H1 (cell line): Measurements from ENCODE around the gene XPO1. TPM values are rescaled to one million over a fixed set of nuclear protein-coding genes. Genes with fewer than 3 reads are reported as not detected.
A peak's percentile ranks its signal among the peaks of the same experiment; 100 is the strongest.

Experiments
- CTCF ChIA-PET: fragments of 300-600 bp; sonication (Branson Sonifier 250); formaldehyde crosslinking; loops from one replicate; lab custom pipeline; 2021; ENCODE audit not compliant: partially characterized antibody; lab: Charles Lee
- POLR2A ChIA-PET: fragments of 300-600 bp; sonication (Branson Sonifier 250); formaldehyde crosslinking; loops from one replicate; lab custom pipeline; 2021; ENCODE audit warnings: inconsistent platforms; ENCODE audit not compliant: partially characterized antibody; lab: Charles Lee
- DNase-seq, 2 experiments: peaks; one replicate each; pipeline versions ENCODE4 v3.0.0 to v3.0.0-alpha.2; 2010 to 2022; ENCODE audit warnings: low spot score in 2 of 2, low read depth in 1 of 2, mixed read lengths in 1 of 2
- FAIRE-seq: peaks from 2 replicates; lab custom pipeline; 2011; peaks lifted over from hg19 to GRCh38; lab: Jason Lieb, UNC
- H2AFZ ChIP-seq: 2 replicates; pipeline ENCODE4 v1.8.1; 2012; ENCODE audit warnings: low read length, inconsistent platforms
- H2AK5ac ChIP-seq: 2 replicates; pipeline ENCODE4 v1.6.1; 2013; ENCODE audit warnings: low read depth, low read length
- H2BK120ac ChIP-seq: replicated peaks from 2 replicates; pipeline ENCODE3; 2013; ENCODE audit warnings: low read depth, low read length, inconsistent platforms
- H2BK12ac ChIP-seq: 2 replicates; pipeline ENCODE4 v1.6.1; 2013; ENCODE audit warnings: low read depth, low read length
- H2BK15ac ChIP-seq: 2 replicates; pipeline ENCODE4 v1.6.1; 2013; ENCODE audit warnings: low read length
- H2BK20ac ChIP-seq: 2 replicates; pipeline ENCODE4 v1.6.1; 2013; ENCODE audit warnings: low read length
- H2BK5ac ChIP-seq: 2 replicates; pipeline ENCODE4 v1.6.1; 2013; ENCODE audit warnings: low read depth, low read length
- H3K14ac ChIP-seq: 2 replicates; pipeline ENCODE4 v1.6.1; 2013; ENCODE audit warnings: inconsistent platforms; ENCODE audit not compliant: insufficient read length
- H3K18ac ChIP-seq: 2 replicates; pipeline ENCODE4 v1.6.1; 2013; ENCODE audit warnings: low read length; ENCODE audit errors: extremely low read depth
- H3K23ac ChIP-seq: 2 replicates; pipeline ENCODE4 v1.6.1; 2013; ENCODE audit warnings: inconsistent platforms; ENCODE audit not compliant: insufficient read length
- H3K23me2 ChIP-seq: 2 replicates; pipeline ENCODE4 v1.6.1; 2013; ENCODE audit warnings: low read depth, low read length
- H3K27ac ChIP-seq: 2 replicates; pipeline ENCODE4 v1.6.1; 2011; ENCODE audit warnings: low read depth, low read length, inconsistent platforms
- H3K27me3 ChIP-seq, 4 experiments: replicated peaks in 1 of 4; 1 replicate in 1 of 4; 2 replicates in 3 of 4; pipeline versions ENCODE4 v1.6.1 to v1.8.1; 2011 to 2013; ENCODE audit warnings: low read length in 3 of 4, mild to moderate bottlenecking in 3 of 4, inconsistent platforms in 2 of 4, mixed read lengths in 2 of 4, moderate library complexity in 1 of 4; ENCODE audit not compliant: control insufficient read depth in 3 of 4, insufficient read depth in 3 of 4; ENCODE audit errors: extremely low read depth in 1 of 4
- H3K36me3 ChIP-seq, 4 experiments: 2 replicates each; pipeline versions ENCODE4 v1.6.1 to v1.8.1; 2011 to 2013; ENCODE audit warnings: mild to moderate bottlenecking in 4 of 4, low read length in 3 of 4, moderate library complexity in 2 of 4, control low read depth in 1 of 4, inconsistent platforms in 1 of 4; ENCODE audit not compliant: insufficient read depth in 4 of 4, control insufficient read depth in 2 of 4
- H3K4ac ChIP-seq: replicated peaks from 2 replicates; pipeline ENCODE3; 2013; ENCODE audit warnings: low read length, low read depth, mixed read lengths, inconsistent platforms; ENCODE audit not compliant: insufficient read length
- H3K4me1 ChIP-seq, 4 experiments: replicated peaks in 1 of 4; 1 replicate in 1 of 4; 2 replicates in 3 of 4; pipeline versions ENCODE4 v1.6.1 to v1.8.1; 2011 to 2013; ENCODE audit warnings: low read length in 3 of 4, inconsistent platforms in 2 of 4, mixed read lengths in 1 of 4; ENCODE audit not compliant: insufficient read depth in 4 of 4, control insufficient read depth in 3 of 4
- H3K4me2 ChIP-seq, 2 experiments: 2 replicates each; pipeline versions ENCODE4 v1.6.1 to v1.8.1; 2011 to 2013; ENCODE audit warnings: low read depth in 2 of 2, low read length in 2 of 2, control low read depth in 1 of 2, inconsistent platforms in 1 of 2, mild to moderate bottlenecking in 1 of 2; ENCODE audit not compliant: insufficient read depth in 1 of 2
- H3K4me3 ChIP-seq, 4 experiments: fragments of 200-600, 300-600 bp in 1 of 4; sonication (generic), shearing (Covaris generic), sonication (Bioruptor Twin) in 1 of 4; 2 replicates each; pipeline versions ENCODE4 v1.5.1 to v1.8.1; 2011 to 2016; ENCODE audit warnings: low read length in 4 of 4, low read depth in 3 of 4, control low read depth in 2 of 4, inconsistent platforms in 2 of 4, mild to moderate bottlenecking in 2 of 4, mixed read lengths in 1 of 4, moderate library complexity in 1 of 4; ENCODE audit not compliant: insufficient read depth in 2 of 4; ENCODE audit errors: extremely low read depth in 1 of 4
- H3K56ac ChIP-seq: replicated peaks from 2 replicates; pipeline ENCODE3; 2013; ENCODE audit warnings: low read depth, mild to moderate bottlenecking, mixed read lengths, low read length, inconsistent platforms; ENCODE audit not compliant: insufficient read length
- H3K79me1 ChIP-seq: 2 replicates; pipeline ENCODE4 v1.6.1; 2013; ENCODE audit warnings: low read depth, low read length, control low read depth
- H3K79me2 ChIP-seq, 2 experiments: 2 replicates each; pipeline versions ENCODE4 v1.6.1 to v1.8.1; 2012 to 2013; ENCODE audit warnings: low read length in 2 of 2, mild to moderate bottlenecking in 2 of 2, inconsistent platforms in 1 of 2; ENCODE audit not compliant: insufficient read depth in 2 of 2, control insufficient read depth in 1 of 2
- H3K9ac ChIP-seq, 4 experiments: replicated peaks in 1 of 4; 1 replicate in 1 of 4; 2 replicates in 3 of 4; pipeline versions ENCODE4 v1.6.1 to v1.8.1; 2011 to 2013; ENCODE audit warnings: low read depth in 3 of 4, low read length in 3 of 4, control low read depth in 2 of 4, mild to moderate bottlenecking in 2 of 4, moderate library complexity in 2 of 4, inconsistent platforms in 1 of 4; ENCODE audit errors: extremely low read depth in 1 of 4
- H3K9me3 ChIP-seq, 2 experiments: 2 replicates each; pipeline versions ENCODE4 v1.6.1 to v1.8.1; 2012 to 2013; ENCODE audit warnings: mild to moderate bottlenecking in 2 of 2, moderate library complexity in 2 of 2, control low read depth in 1 of 2, inconsistent platforms in 1 of 2, low read depth in 1 of 2, low read length in 1 of 2, mixed read lengths in 1 of 2; ENCODE audit not compliant: insufficient read depth in 2 of 2
- H4K20me1 ChIP-seq, 2 experiments: replicated peaks in 1 of 2; 2 replicates each; pipeline versions ENCODE3 to v1.8.1; 2011 to 2013; ENCODE audit warnings: inconsistent platforms in 2 of 2, low read length in 2 of 2, mild to moderate bottlenecking in 1 of 2; ENCODE audit not compliant: insufficient read depth in 2 of 2, control insufficient read depth in 1 of 2
- H4K5ac ChIP-seq: 2 replicates; pipeline ENCODE4 v1.6.1; 2013; ENCODE audit warnings: low read length, low read depth, mixed read lengths, inconsistent platforms; ENCODE audit not compliant: insufficient read length
- H4K8ac ChIP-seq: 2 replicates; pipeline ENCODE4 v1.8.0; 2013; ENCODE audit warnings: mild to moderate bottlenecking, moderate library complexity, low read length, inconsistent platforms; ENCODE audit not compliant: insufficient read depth; ENCODE audit errors: extremely low read depth
- H4K91ac ChIP-seq: replicated peaks from 2 replicates; pipeline ENCODE3; 2013; ENCODE audit warnings: low read length, mixed read lengths, inconsistent platforms; ENCODE audit not compliant: insufficient read length
- ASH2L ChIP-seq: fragments of 200-600, 300-600 bp; sonication (generic); IDR thresholded peaks from one replicate; pipeline ENCODE4 v1.7.1; 2017; ENCODE audit warnings: low read length
- EGR1 ChIP-seq: IDR thresholded peaks from 2 replicates; pipeline ENCODE4 v1.6.1; 2011; ENCODE audit warnings: low read depth, low read length, borderline replicate concordance
- GABPA ChIP-seq: IDR thresholded peaks from 2 replicates; pipeline ENCODE4 v1.6.1; 2011; ENCODE audit warnings: mild to moderate bottlenecking, low read length, moderate library complexity, borderline replicate concordance; ENCODE audit not compliant: insufficient read depth
- RBBP5 ChIP-seq: IDR thresholded peaks from 2 replicates; pipeline ENCODE4 v1.7.1; 2012; ENCODE audit warnings: low read depth, mild to moderate bottlenecking, inconsistent platforms, low read length, moderate library complexity, borderline replicate concordance
- SP4 ChIP-seq: IDR thresholded peaks from 2 replicates; pipeline ENCODE4 v1.6.1; 2012; ENCODE audit warnings: low read length, inconsistent platforms
- WGBS, 2 experiments: shearing (Covaris generic) in 1 of 2; methylation state at CpG; one replicate each; pipeline versions ENCODE4 v1.1.6 to v1.1.7; 2013 to 2015; ENCODE audit warnings: low lambda C conversion rate in 2 of 2, mixed read lengths in 2 of 2, inconsistent platforms in 1 of 2, low coverage in 1 of 2, missing lambda C conversion rate in 1 of 2; ENCODE audit not compliant: insufficient replicate concordance in 2 of 2, insufficient coverage in 1 of 2, insufficient read length in 1 of 2; ENCODE audit errors: extremely low coverage in 1 of 2, missing lambda C conversion rate in 1 of 2; 5-methylcytosine and 5-hydroxymethylcytosine counted together
- polyA plus RNA-seq, 7 experiments: library from polyadenylated mRNA; depleted of rRNA in 3 of 7; stranded (reverse) in 5 of 7; unstranded in 2 of 7; fragments of >200 nt in 5 of 7; fragments of 200-250 nt in 2 of 7; gene quantifications; 1 replicate in 5 of 7; 2 replicates in 1 of 7; 4 replicates in 1 of 7; pipeline versions ENCODE4 v1.2.1 to v1.2.3, GENCODE V29; 2011 to 2013; ENCODE audit warnings: missing spikeins in 2 of 7, mixed read lengths in 2 of 7
- total RNA-seq: library from RNA; stranded (reverse); fragmentation: NEBNext Ultra II Directional; extraction: Animal tissue kit (Norgen Biotek cat#: 25700); gene quantifications from 2 replicates; pipeline ENCODE4 v1.2.1, GENCODE V29; 2021

XPO1 gene
- total and polyA plus RNA-seq, 2 of the 8 experiments (the other 6 are each of a cell fraction or from before 2014, with no cell fraction given) = 110 to 296 TPM

GRCh38 chr2:61529944-61530735 lies 8.0 kb downstream of the XPO1 start:
- Histone ChIP-seq H2BK120ac (no peak overlapping the region), H4K8ac (no peak overlapping the region), H3K23ac (no peak overlapping the region), H3K36me3 (peaks cover 0 to 53% (median 12%) of the 10 kb centered on the region in 4 experiments; a peak in 5 of 8 replicates), H3K79me2 (peaks cover 73 to 100% of the 10 kb centered on the region in 2 experiments), H2BK15ac (no peak overlapping the region), H3K18ac (no peak overlapping the region), H3K4me3 (0 out of 8 replicates have a peak overlapping the region, but pooled peaks of 1 of the 4 experiments have one; percentile 14), H3K4me2 (no peak overlapping the region), H2BK5ac (no peak overlapping the region), H3K4me1 (peaks cover 0 to 8% (median 1%) of the 10 kb centered on the region in 4 experiments; a peak in 4 of 7 replicates), H4K5ac (no peak overlapping the region), H2AFZ (no peak overlapping the region), H4K20me1 (peaks cover 25 to 37% of the 10 kb centered on the region in 2 experiments), H3K4ac (no peak overlapping the region), H2BK20ac (no peak overlapping the region), H3K27me3 (no peaks in the 10 kb centered on the region)
- WGBS, 2 experiments = 90 to 100% methylated on average over 1 to 3 of the region's 3 CpGs
- POLR2A ChIA-PET = interaction anchor here (0.6 to 3.1 kb wide), 5 partner anchors 8 to 84 kb away, joined by 3 to 20 read pairs (median 8); no protein-coding TSS in a partner anchor
- no peak for DNase-seq
- TF ChIP-seq SP4 (no peak), ASH2L (no peak), GABPA (no peak), EGR1 (no peak), RBBP5 (no peak)
- TF ChIP-seq, all 59 proteins: peak for 0
- CTCF ChIA-PET = interaction anchor here (0.6 to 1.5 kb wide), 2 partner anchors 12 to 45 kb away, joined by 4 to 5 read pairs; no protein-coding TSS in a partner anchor
- H3K9ac ChIP-seq = no peak overlapping the region
- no peak overlapping the region for H2BK12ac ChIP-seq
- H3K27ac ChIP-seq = no peak overlapping the region
- H3K56ac ChIP-seq = no peak overlapping the region
- H3K9me3 ChIP-seq = no peaks in the 10 kb centered on the region; a peak in 1 of 4 replicates
- H3K79me1 ChIP-seq = no peaks in the 10 kb centered on the region
- no peak overlapping the region for H4K91ac ChIP-seq
- peak; percentile 28 for FAIRE-seq
- H3K23me2 ChIP-seq = no peaks in the 10 kb centered on the region
- no peak overlapping the region for H2AK5ac ChIP-seq
- no peak overlapping the region for H3K14ac ChIP-seq
